Activated naive CD4-positive, alpha-beta T cell treated with anti-CD3 and anti-CD28 coated beads, Interleukin-2, amount 50 U/mL, for 72 hours (primary cell): ENCODE results near the gene ANO2. TPM values are rescaled to one million over a fixed set of nuclear protein-coding genes. Genes with fewer than 3 reads are reported as not detected.
A peak's percentile ranks its signal among the peaks of the same experiment; 100 is the strongest.

ENCODE experiments used
- ATAC-seq, 2 donors: fragments of 150-1000 bp; cut with Tn5 transposase; 2 replicates each; pipeline ENCODE4 v1.10.0; 2021; ENCODE audit warnings: mild to moderate bottlenecking in 2 of 2, moderate library complexity in 2 of 2
- DNase-seq, 2 donors: peaks; one replicate each; pipeline ENCODE4 v3.0.0; 2021 to 2022; ENCODE audit warnings: low spot score in 2 of 2
- H3K27ac Mint-ChIP-seq, 2 donors: one replicate each; pipeline ENCODE4 v1.8.0; 2022; ENCODE audit warnings: mild to moderate bottlenecking in 2 of 2, mixed read lengths in 2 of 2
- H3K36me3 Mint-ChIP-seq, 2 donors: one replicate each; pipeline ENCODE4 v1.8.0; 2022; ENCODE audit warnings: mixed read lengths in 2 of 2
- H3K9me3 Mint-ChIP-seq, 2 donors: one replicate each; pipeline ENCODE4 v1.8.0; 2022; ENCODE audit warnings: mixed read lengths in 2 of 2
- total RNA-seq, 2 donors: library from RNA; stranded (reverse); gene quantifications; one replicate each; pipeline ENCODE4 v1.2.3, GENCODE V29; 2022

ANO2 gene
- total RNA-seq, 2 donors from 2014 or later = not detected

GRCh38 chr12:5746036-5746908 lies 198.8 kb downstream of the ANO2 start:
- H3K27ac Mint-ChIP-seq = no peak overlapping the region
- no peak for ATAC-seq
- no peak for DNase-seq
- no peaks in the 10 kb centered on the region for H3K36me3 Mint-ChIP-seq
- no peaks in the 10 kb centered on the region for H3K9me3 Mint-ChIP-seq

- ATAC-seq = peak; percentile 65 to 82
- DNase-seq = peak in 1 of 2 donors; percentile 72
- H3K9me3 Mint-ChIP-seq = no peaks in the 10 kb centered on the region
- no peaks in the 10 kb centered on the region for H3K36me3 Mint-ChIP-seq
- H3K27ac Mint-ChIP-seq = no peak overlapping the region
Measured at GRCh38 chr12:5745251-5745888, 199.7 kb downstream of the ANO2 start.

- Mint-ChIP-seq H3K36me3 (no peaks in the 10 kb centered on the region), H3K9me3 (no peaks in the 10 kb centered on the region), H3K27ac (no peak overlapping the region)
- no peak for DNase-seq
- no peak for ATAC-seq
Measured at GRCh38 chr12:5742258-5742657, 202.8 kb downstream of the ANO2 start.

- ATAC-seq = no peak
- H3K36me3 Mint-ChIP-seq = no peaks in the 10 kb centered on the region
- no peak overlapping the region for H3K27ac Mint-ChIP-seq
- H3K9me3 Mint-ChIP-seq = no peaks in the 10 kb centered on the region
- DNase-seq = no peak
Measured at GRCh38 chr12:5739917-5740316, 205.1 kb downstream of the ANO2 start.

GRCh38 chr12:5737778-5738177 lies 207.3 kb downstream of the ANO2 start:
- H3K27ac Mint-ChIP-seq = no peak overlapping the region
- H3K36me3 Mint-ChIP-seq = no peaks in the 10 kb centered on the region
- ATAC-seq (no peak), DNase-seq (no peak)
- no peaks in the 10 kb centered on the region for H3K9me3 Mint-ChIP-seq

DNA sequence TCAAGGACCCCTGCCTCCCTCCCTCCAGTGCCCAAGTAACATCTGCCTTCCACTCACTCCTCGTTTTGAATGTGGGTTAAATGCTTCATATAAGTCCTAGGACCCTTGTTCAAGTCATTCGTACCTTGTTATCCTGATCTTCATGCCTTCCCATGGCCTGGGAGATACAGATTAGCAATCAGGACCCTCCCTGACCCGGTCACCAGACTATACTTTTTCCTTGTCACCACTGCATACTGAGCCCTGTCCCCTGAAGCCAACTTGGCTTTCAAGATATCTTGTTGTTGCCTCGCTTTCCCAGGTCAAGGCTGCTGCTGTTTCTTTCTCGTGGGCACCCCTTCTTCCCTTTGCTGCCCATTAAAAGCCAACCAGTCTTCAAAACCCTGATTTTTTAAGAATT lies 208.5 kb downstream of the ANO2 start:
- no peak for ATAC-seq

DNA sequence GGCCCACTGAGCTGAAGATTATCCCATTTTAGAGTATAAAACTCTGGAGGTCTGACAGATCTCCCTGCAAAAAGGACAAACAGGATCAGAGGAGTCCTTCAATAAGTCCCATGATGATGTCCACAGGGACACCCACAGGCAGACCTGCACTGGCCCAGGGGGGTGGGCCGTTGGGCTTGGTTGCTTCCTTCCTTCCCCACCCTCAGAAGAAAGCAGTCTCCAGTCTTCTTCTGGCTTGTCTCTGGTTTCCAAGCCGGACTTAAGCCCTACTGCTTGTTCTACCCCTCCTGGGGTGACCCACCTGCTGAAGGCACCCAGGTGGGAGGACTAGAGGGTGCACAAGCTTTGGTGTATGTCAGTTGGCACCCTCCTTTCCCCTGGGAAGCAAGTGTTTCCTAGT lies 209.0 kb downstream of the ANO2 start:
- no peaks in the 10 kb centered on the region for H3K9me3 Mint-ChIP-seq
- no peak for ATAC-seq
- no peaks in the 10 kb centered on the region for H3K36me3 Mint-ChIP-seq
- DNase-seq = no peak
- H3K27ac Mint-ChIP-seq = no peak overlapping the region

More for the DNA sequence above, 208.5 kb downstream of the ANO2 start:
- Mint-ChIP-seq H3K27ac (no peak overlapping the region), H3K36me3 (no peaks in the 10 kb centered on the region), H3K9me3 (no peaks in the 10 kb centered on the region)
- no peak for DNase-seq

- Mint-ChIP-seq H3K36me3 (no peaks in the 10 kb centered on the region), H3K9me3 (no peaks in the 10 kb centered on the region), H3K27ac (no peak overlapping the region)
- no peak for ATAC-seq
- DNase-seq = no peak
Measured at GRCh38 chr12:5733916-5734315, 211.1 kb downstream of the ANO2 start.

DNA sequence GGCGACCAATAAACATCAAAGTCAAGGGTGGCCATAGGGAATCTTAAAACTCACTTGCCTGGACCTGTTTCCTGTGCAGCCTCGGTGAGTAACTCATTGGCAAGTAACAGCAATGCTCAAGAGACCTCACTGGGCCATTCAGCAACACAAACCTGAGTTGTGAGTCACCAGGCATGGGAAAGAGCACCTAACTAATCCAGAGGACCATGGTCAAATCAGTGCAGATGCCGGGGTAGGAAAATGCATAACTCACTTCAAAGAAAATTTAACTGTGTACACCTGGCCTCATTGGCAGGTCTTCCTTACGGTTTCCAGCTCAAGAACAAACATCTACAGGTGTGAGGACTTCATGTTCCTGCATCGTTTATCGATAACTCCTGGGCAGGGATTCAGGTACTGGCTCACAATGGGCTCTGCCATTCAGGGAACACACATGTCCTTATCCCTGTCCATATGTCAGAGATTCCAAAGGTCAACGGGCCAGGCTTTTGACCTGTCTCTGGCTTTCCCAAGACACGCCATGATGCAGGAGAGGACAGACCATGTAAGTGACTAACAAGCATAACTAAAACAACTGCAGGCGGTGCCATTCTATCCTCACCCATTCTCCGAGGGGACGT lies 211.8 kb downstream of the ANO2 start:
- no peaks in the 10 kb centered on the region for H3K36me3 Mint-ChIP-seq
- ATAC-seq = no peak
- H3K27ac Mint-ChIP-seq = no peak overlapping the region
- no peak for DNase-seq
- no peaks in the 10 kb centered on the region for H3K9me3 Mint-ChIP-seq

GRCh38 chr12:5730962-5731361 lies 214.1 kb downstream of the ANO2 start:
- no peaks in the 10 kb centered on the region for H3K36me3 Mint-ChIP-seq
- no peak for ATAC-seq
- H3K27ac Mint-ChIP-seq = no peak overlapping the region
- DNase-seq = no peak
- no peaks in the 10 kb centered on the region for H3K9me3 Mint-ChIP-seq

DNA sequence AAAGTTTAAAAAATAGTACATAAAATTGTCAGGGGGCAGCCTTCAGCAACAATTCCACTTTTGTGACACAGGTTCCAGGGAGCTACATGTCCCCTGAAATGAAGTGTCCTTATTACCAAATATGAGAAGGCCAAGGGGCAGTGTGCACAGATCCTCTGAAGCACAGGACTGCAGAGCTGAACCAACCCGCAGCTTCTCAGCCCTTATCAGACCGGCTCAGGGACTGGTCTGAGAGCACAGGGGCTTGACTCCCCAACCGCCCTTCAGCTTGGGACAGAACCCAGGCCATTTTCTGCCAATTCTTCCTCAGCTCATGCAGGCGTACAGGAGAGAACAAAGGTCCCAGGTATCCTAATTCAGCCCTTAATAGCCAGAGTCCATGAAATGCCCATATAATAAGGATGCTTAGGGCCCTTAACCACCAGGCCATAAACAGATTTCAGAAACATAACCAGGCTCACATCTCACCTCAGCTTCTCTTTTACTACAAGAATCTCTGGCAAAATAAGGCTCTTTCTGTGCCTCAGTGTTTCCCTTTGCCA lies 221.3 kb downstream of the ANO2 start:
- H3K9me3 Mint-ChIP-seq = peaks cover 0 to 4% of the 10 kb centered on the region in 2 donors
- H3K36me3 Mint-ChIP-seq = no peaks in the 10 kb centered on the region
- H3K27ac Mint-ChIP-seq = no peak overlapping the region
- DNase-seq = no peak
- no peak for ATAC-seq

DNA sequence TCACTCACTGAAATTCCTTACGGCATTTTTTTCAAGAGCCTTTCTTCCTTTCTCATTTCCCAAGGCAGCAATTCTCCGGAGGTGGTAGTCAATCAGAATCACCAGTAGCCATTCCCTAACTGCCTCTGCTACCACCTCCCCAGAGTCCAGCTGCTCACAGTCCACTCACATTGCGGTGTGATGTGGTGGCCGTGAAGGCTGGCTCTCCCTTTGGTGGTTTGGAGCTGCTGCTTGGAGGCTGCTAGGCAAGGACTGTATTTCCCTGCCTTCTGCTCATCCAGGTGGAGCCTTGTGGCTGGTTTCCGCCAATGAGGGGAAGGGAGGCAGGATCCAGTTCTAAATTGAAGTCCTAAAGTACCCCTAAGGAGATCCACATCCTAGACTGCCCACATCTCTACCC lies 222.0 kb downstream of the ANO2 start:
- no peak for ATAC-seq
- DNase-seq = no peak
- H3K36me3 Mint-ChIP-seq = no peaks in the 10 kb centered on the region
- no peak overlapping the region for H3K27ac Mint-ChIP-seq
- H3K9me3 Mint-ChIP-seq = peaks cover 0 to 4% of the 10 kb centered on the region in 2 donors

- ATAC-seq (no peak), DNase-seq (no peak)
- H3K36me3 Mint-ChIP-seq = no peaks in the 10 kb centered on the region
- H3K9me3 Mint-ChIP-seq = peaks cover 0 to 4% of the 10 kb centered on the region in 2 donors
- no peak overlapping the region for H3K27ac Mint-ChIP-seq
Measured at GRCh38 chr12:5720381-5721005, 224.6 kb downstream of the ANO2 start.

- no peak for ATAC-seq
- no peak for DNase-seq
- no peaks in the 10 kb centered on the region for H3K36me3 Mint-ChIP-seq
- H3K27ac Mint-ChIP-seq = no peak overlapping the region
- peaks cover 0 to 4% of the 10 kb centered on the region in 2 donors for H3K9me3 Mint-ChIP-seq
Measured at GRCh38 chr12:5718680-5719079, 226.4 kb downstream of the ANO2 start.

- Mint-ChIP-seq H3K27ac (no peak overlapping the region), H3K9me3 (peaks cover 0 to 4% of the 10 kb centered on the region in 2 donors), H3K36me3 (no peaks in the 10 kb centered on the region)
- DNase-seq (no peak), ATAC-seq (no peak)
Measured at GRCh38 chr12:5718073-5718472, 227.0 kb downstream of the ANO2 start.

- Mint-ChIP-seq H3K27ac (no peak overlapping the region), H3K9me3 (peaks cover 0 to 4% of the 10 kb centered on the region in 2 donors), H3K36me3 (no peaks in the 10 kb centered on the region)
- DNase-seq (no peak), ATAC-seq (no peak)
Measured at GRCh38 chr12:5716976-5717375, 228.1 kb downstream of the ANO2 start.

DNA sequence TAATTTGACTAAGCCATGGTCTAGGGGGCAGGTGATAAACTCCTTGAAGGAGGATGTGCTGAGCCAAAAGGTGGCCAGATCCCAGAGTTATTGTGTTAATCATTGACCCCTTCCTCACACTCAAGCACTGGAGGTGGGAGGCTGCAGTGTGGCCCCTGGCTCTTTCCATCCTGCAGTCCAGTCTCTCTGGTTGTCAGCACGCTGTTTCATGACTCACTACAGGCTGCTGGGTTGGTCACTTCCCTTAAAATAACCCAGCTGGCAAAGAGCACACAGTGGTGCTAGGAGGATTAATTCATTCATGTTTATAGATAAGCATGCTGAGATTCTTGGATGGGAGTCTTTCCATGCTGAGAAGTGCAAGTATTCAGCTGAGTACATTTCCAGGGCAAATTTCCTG lies 228.9 kb downstream of the ANO2 start:
- Mint-ChIP-seq H3K27ac (no peak overlapping the region), H3K36me3 (no peaks in the 10 kb centered on the region), H3K9me3 (peaks cover 0 to 4% of the 10 kb centered on the region in 2 donors)
- no peak for ATAC-seq
- no peak for DNase-seq
